ENCODE data around the gene OAS1.
"Not testable (repeated sequence)": the region's sequence is repeated elsewhere in the genome, so short reads cannot be mapped to it uniquely, and the experiment has no call there.

Gene OAS1

GRCh38 chr12:112938751-112939150, 32.0 kb downstream of the OAS1 start:
- no peaks in the 10 kb centered on the region for H3K9me3 Mint-ChIP-seq (ENCODE audit: low read depth)
- no peaks in the 10 kb centered on the region for H3K27me3 Mint-ChIP-seq
- peaks cover 40% of the 10 kb centered on the region for H3K4me1 Mint-ChIP-seq (ENCODE audit: low read depth)
- H3K27ac Mint-ChIP-seq, result peak overlapping the region; percentile 92
- H3K4me3 Mint-ChIP-seq, result peak overlapping the region; percentile 90
- H3K36me3 Mint-ChIP-seq, result no peaks in the 10 kb centered on the region

DNA sequence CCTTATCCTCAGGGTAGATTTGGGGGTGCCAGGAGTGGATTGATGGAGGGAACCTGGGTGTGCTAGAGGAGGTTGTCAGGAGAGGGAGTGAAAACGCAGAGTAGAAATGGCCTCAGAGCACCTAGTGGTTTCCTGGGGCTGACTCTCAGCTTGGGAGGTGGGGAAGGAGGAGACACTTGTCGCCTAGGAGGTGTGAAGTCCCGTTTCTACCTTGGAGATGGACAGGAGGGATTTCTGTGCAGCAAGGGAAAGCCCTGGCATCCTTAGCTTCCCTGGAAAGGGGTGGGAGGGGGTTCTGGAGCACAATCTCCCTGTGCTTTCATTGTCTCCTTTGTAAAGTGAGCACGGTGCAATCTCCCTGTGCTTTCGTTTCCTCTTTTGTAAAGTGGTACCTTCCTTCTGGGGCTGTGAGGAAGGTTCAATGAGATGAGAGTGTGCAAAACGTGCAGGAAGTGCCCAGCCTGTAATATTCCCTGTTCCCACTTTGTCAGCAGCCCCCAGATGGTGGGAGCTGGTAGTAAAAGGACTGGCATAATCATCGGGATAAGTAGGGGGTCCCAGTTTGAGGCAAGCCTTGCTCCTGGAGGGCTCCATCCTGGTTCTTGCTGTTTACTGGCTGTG, 33.1 kb downstream of the OAS1 start:
- H3K36me3 Mint-ChIP-seq, result peaks cover 5% of the 10 kb centered on the region
- peak overlapping the region; percentile 67 for H3K27ac Mint-ChIP-seq
- H3K27me3 Mint-ChIP-seq, result no peaks in the 10 kb centered on the region
- H3K4me1 Mint-ChIP-seq (ENCODE audit: low read depth), result peaks cover 37% of the 10 kb centered on the region
- no peaks in the 10 kb centered on the region for H3K9me3 Mint-ChIP-seq (ENCODE audit: low read depth)
- peak overlapping the region; percentile 90 for H3K4me3 Mint-ChIP-seq

DNA sequence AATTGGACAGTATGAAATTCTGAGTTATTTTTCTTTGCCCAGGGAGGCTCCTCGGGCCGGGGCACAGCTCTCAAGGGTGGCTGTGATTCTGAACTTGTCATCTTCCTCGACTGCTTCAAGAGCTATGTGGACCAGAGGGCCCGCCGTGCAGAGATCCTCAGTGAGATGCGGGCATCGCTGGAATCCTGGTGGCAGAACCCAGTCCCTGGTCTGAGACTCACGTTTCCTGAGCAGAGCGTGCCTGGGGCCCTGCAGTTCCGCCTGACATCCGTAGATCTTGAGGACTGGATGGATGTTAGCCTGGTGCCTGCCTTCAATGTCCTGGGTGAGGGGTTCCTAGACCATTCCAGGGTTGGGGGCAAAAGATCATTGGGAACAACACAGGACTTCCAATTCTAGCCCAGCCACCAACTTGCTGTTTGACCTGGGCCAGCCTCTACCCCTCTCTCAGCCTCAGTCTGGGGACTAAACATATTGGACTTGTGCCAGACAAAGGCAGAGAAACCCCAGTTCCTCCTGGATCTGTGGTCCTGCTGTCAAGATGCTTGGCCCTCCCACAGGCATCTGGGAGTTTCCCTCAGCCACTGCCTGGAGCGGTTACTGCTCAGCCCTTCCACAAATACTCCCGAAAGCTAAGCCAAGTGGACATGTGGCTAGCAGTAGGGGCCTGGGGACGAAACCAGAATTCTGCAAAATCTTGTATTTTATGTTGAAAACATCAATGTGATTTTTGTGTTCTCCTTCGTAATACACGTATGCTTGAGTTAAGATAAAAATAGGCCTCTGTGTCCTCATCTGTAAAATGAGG, 35.0 kb downstream of the OAS1 start:
- no peaks in the 10 kb centered on the region for H3K27me3 Mint-ChIP-seq
- no peak overlapping the region for H3K4me3 Mint-ChIP-seq
- peaks cover 9% of the 10 kb centered on the region for H3K36me3 Mint-ChIP-seq
- no peaks in the 10 kb centered on the region for H3K9me3 Mint-ChIP-seq (ENCODE audit: low read depth)
- peaks cover 35% of the 10 kb centered on the region for H3K4me1 Mint-ChIP-seq (ENCODE audit: low read depth)
- no peak overlapping the region for H3K27ac Mint-ChIP-seq

DNA sequence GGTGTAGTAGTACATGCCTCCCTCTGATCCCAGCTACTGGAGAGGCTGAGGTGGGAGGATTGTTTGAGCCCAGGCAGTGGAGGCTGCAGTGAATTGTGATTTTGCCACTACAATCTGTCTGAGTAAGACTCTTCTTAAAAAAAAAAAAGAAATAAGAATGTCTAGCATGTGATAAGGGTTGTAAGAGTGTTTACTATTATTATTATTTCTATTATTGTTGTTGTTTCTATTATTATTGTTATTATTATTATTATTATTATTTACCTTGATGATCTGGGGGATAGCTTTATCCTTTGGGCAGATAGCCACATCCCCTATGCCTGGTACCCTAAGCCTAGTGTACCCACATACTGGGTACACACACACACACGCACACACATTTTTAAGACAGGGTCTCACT, 35.8 kb downstream of the OAS1 start:
- H3K9me3 Mint-ChIP-seq (ENCODE audit: low read depth), result no peaks in the 10 kb centered on the region
- H3K4me1 Mint-ChIP-seq (ENCODE audit: low read depth), result peaks cover 28% of the 10 kb centered on the region
- no peaks in the 10 kb centered on the region for H3K27me3 Mint-ChIP-seq
- H3K27ac Mint-ChIP-seq, result no peak overlapping the region
- H3K36me3 Mint-ChIP-seq, result peaks cover 17% of the 10 kb centered on the region
- no peak overlapping the region for H3K4me3 Mint-ChIP-seq

GRCh38 chr12:112944024-112944690, 37.4 kb downstream of the OAS1 start:
- H3K36me3 Mint-ChIP-seq, result peaks cover 17% of the 10 kb centered on the region
- no peaks in the 10 kb centered on the region for H3K9me3 Mint-ChIP-seq (ENCODE audit: low read depth)
- H3K4me1 Mint-ChIP-seq (ENCODE audit: low read depth), result peaks cover 15% of the 10 kb centered on the region
- H3K27me3 Mint-ChIP-seq, result no peaks in the 10 kb centered on the region
- no peak overlapping the region for H3K27ac Mint-ChIP-seq
- H3K4me3 Mint-ChIP-seq, result no peak overlapping the region

GRCh38 chr12:112945515-112945914, 38.8 kb downstream of the OAS1 start:
- H3K4me3 Mint-ChIP-seq, result no peak overlapping the region
- H3K27me3 Mint-ChIP-seq, result no peaks in the 10 kb centered on the region
- H3K36me3 Mint-ChIP-seq, result peaks cover 19% of the 10 kb centered on the region
- no peak overlapping the region for H3K27ac Mint-ChIP-seq
- peaks cover 2% of the 10 kb centered on the region for H3K4me1 Mint-ChIP-seq (ENCODE audit: low read depth)
- H3K9me3 Mint-ChIP-seq (ENCODE audit: low read depth), result no peaks in the 10 kb centered on the region

DNA sequence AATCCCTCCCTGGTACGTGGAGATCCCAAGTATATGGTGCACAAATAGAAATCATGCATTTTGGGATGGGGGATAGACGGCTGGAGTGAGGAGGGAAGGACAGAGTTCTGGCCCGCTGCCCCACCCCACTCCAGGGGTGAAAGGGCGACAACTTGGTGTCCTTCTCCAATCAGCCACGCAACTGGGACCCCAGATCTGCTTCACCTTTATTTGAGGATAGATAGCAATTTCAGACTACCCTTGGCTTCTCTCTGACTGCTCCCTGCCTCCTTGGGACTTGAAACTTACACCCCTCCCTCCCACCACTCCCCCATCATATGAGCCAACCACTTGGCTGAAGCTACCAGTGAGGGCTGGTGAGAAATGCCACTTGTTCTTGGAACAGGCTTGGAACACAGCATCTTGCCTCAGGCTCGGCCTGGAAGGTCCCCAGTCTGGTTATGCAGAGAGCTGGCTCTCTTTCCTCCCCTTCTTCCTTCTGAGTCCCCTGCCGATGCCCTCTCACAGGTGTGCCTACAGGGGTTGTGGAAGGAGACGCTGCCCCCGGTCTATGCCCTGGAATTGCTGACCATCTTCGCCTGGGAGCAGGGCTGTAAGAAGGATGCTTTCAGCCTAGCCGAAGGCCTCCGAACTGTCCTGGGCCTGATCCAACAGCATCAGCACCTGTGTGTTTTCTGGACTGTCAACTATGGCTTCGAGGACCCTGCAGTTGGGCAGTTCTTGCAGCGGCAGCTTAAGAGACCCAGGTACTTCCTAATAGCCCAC, 39.7 kb downstream of the OAS1 start:
- H3K36me3 Mint-ChIP-seq, result peaks cover 25% of the 10 kb centered on the region
- no peak overlapping the region for H3K4me3 Mint-ChIP-seq
- H3K4me1 Mint-ChIP-seq (ENCODE audit: low read depth), result peaks cover 1% of the 10 kb centered on the region
- H3K27me3 Mint-ChIP-seq, result no peaks in the 10 kb centered on the region
- H3K27ac Mint-ChIP-seq, result no peak overlapping the region
- no peaks in the 10 kb centered on the region for H3K9me3 Mint-ChIP-seq (ENCODE audit: low read depth)

DNA sequence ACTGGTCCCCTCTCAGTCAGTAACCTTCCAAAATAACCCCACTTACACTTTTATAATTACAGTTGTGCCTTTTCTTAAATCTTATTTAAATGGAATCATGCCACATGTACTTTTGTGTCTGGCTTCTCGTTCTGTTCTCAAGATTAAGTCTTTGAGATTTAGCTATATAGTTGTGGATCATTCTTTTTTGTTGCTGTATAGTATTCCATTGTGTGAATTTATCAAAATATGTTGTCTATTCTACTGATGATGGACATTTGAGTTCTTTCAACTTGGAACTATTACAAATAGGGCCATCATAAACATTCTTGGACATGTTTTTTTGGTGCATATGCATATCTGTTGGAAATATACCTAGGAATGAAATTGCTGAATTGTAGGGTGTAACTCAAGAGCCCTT, 40.6 kb downstream of the OAS1 start:
- Mint-ChIP-seq H3K4me3 (no peak overlapping the region), H3K36me3 (peaks cover 31% of the 10 kb centered on the region), H3K27ac (no peak overlapping the region), H3K27me3 (no peaks in the 10 kb centered on the region), H3K9me3 (ENCODE audit: low read depth) (peaks cover 4% of the 10 kb centered on the region), H3K4me1 (ENCODE audit: low read depth) (no peaks in the 10 kb centered on the region)

DNA sequence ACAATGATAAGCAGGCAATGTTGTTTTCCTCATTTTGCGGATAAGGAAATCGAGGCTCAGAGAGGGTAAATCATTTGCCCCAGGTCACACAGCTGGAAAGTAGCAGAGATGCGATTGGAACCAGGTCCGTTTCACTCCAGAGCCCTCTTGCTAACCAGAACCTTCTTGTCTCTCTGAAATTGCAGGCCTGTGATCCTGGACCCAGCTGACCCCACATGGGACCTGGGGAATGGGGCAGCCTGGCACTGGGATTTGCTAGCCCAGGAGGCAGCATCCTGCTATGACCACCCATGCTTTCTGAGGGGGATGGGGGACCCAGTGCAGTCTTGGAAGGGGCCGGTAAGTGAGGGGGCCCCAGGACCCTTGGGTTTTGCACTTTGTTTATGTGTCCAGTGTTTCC, 41.0 kb downstream of the OAS1 start:
- Mint-ChIP-seq H3K36me3 (peaks cover 35% of the 10 kb centered on the region), H3K27ac (no peak overlapping the region), H3K4me3 (no peak overlapping the region), H3K9me3 (ENCODE audit: low read depth) (peaks cover 8% of the 10 kb centered on the region), H3K27me3 (no peaks in the 10 kb centered on the region), H3K4me1 (ENCODE audit: low read depth) (no peaks in the 10 kb centered on the region)

GRCh38 chr12:112948806-112949205, 42.0 kb downstream of the OAS1 start:
- H3K27ac Mint-ChIP-seq, result no peak overlapping the region
- no peaks in the 10 kb centered on the region for H3K4me1 Mint-ChIP-seq (ENCODE audit: low read depth)
- H3K9me3 Mint-ChIP-seq (ENCODE audit: low read depth), result peaks cover 8% of the 10 kb centered on the region
- H3K4me3 Mint-ChIP-seq, result no peak overlapping the region
- H3K36me3 Mint-ChIP-seq, result peaks cover 38% of the 10 kb centered on the region
- no peaks in the 10 kb centered on the region for H3K27me3 Mint-ChIP-seq

DNA sequence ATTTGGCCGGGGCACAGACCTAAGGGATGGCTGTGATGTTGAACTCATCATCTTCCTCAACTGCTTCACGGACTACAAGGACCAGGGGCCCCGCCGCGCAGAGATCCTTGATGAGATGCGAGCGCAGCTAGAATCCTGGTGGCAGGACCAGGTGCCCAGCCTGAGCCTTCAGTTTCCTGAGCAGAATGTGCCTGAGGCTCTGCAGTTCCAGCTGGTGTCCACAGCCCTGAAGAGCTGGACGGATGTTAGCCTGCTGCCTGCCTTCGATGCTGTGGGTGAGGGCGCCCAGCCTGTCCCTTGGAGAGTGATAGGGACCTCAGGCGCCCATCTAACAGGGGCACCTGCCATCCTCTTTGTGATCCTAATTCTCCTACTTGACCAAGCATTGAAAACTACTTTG, 43.9 kb downstream of the OAS1 start:
- H3K9me3 Mint-ChIP-seq (ENCODE audit: low read depth), result peaks cover 8% of the 10 kb centered on the region
- peaks cover 40% of the 10 kb centered on the region for H3K36me3 Mint-ChIP-seq
- peaks cover 4% of the 10 kb centered on the region for H3K4me1 Mint-ChIP-seq (ENCODE audit: low read depth)
- H3K4me3 Mint-ChIP-seq, result no peak overlapping the region
- no peaks in the 10 kb centered on the region for H3K27me3 Mint-ChIP-seq
- H3K27ac Mint-ChIP-seq, result no peak overlapping the region

GRCh38 chr12:112957125-112957524, 50.4 kb downstream of the OAS1 start:
- H3K36me3 Mint-ChIP-seq, result peaks cover 58% of the 10 kb centered on the region
- peaks cover 11% of the 10 kb centered on the region for H3K9me3 Mint-ChIP-seq (ENCODE audit: low read depth)
- not testable (repeated sequence) for H3K27me3 Mint-ChIP-seq, H3K27ac Mint-ChIP-seq, H3K4me3 Mint-ChIP-seq
- H3K4me1 Mint-ChIP-seq (ENCODE audit: low read depth), result peaks cover 15% of the 10 kb centered on the region

DNA sequence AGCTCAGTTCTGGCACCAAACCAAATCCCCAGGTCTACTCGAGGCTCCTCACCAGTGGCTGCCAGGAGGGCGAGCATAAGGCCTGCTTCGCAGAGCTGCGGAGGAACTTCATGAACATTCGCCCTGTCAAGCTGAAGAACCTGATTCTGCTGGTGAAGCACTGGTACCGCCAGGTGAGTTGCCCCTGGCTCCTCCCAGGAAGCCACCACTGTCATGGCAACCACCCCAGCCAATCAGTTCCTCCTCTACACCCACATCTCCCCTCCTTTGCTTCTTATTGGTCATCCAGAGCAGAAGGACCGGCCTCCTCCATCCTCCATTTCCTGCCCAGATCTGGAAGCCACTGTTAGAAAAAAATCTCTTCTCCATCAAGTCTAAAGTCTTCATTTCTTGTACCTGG, 54.3 kb downstream of the OAS1 start:
- Mint-ChIP-seq H3K9me3 (ENCODE audit: low read depth) (peaks cover 6% of the 10 kb centered on the region), H3K27me3 (no peaks in the 10 kb centered on the region), H3K36me3 (peaks cover 43% of the 10 kb centered on the region), H3K4me3 (no peak overlapping the region), H3K4me1 (ENCODE audit: low read depth) (peaks cover 10% of the 10 kb centered on the region), H3K27ac (no peak overlapping the region)

DNA sequence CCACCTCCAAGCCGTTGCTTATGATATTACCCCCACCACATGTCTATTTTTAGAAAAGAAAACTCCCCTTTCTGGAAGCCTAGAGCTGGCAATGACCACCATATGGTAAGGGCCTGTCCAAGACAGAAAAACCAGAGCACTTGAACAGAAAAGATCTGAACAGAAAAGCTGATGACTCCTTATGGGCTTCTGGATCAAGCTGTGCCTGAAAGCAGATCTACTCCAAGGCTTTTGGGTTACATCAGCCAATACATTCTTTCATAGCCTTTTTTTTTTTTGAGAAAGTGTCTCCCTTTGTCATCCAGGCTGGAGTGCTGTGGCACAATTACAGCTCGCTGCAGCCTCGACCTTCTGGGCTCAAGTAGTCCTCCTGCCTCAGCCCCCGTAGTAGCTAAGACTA, 54.8 kb downstream of the OAS1 start:
- Mint-ChIP-seq H3K4me3 (no peak overlapping the region), H3K4me1 (ENCODE audit: low read depth) (peaks cover 7% of the 10 kb centered on the region), H3K27me3 (no peaks in the 10 kb centered on the region), H3K9me3 (ENCODE audit: low read depth) (peaks cover 6% of the 10 kb centered on the region), H3K27ac (no peak overlapping the region), H3K36me3 (peaks cover 42% of the 10 kb centered on the region)

GRCh38 chr12:112962561-112962960, 55.8 kb downstream of the OAS1 start:
- peaks cover 6% of the 10 kb centered on the region for H3K9me3 Mint-ChIP-seq (ENCODE audit: low read depth)
- peaks cover 7% of the 10 kb centered on the region for H3K4me1 Mint-ChIP-seq (ENCODE audit: low read depth)
- no peak overlapping the region for H3K27ac Mint-ChIP-seq
- H3K36me3 Mint-ChIP-seq, result peaks cover 33% of the 10 kb centered on the region
- H3K4me3 Mint-ChIP-seq, result no peak overlapping the region
- no peaks in the 10 kb centered on the region for H3K27me3 Mint-ChIP-seq
